DOHH2 (cell line): ENCODE results near the gene LAIR2.

Source experiments
- H3F3A ChIP-seq: fragments of 200-600 bp; sonication (generic), shearing (Covaris generic); 2 replicates; pipeline ENCODE4 v1.6.0; 2016; ENCODE audit warnings: antibody characterized with exemption, mild to moderate bottlenecking; ENCODE audit not compliant: control insufficient read depth, insufficient read depth
- H3K27ac ChIP-seq: fragments of 200-600 bp; sonication (generic); 2 replicates; pipeline ENCODE4 v1.5.1; 2014; ENCODE audit warnings: low read depth, mild to moderate bottlenecking, low read length, moderate library complexity
- H3K27me3 ChIP-seq: fragments of 200-600 bp; sonication (generic); 2 replicates; pipeline ENCODE4 v1.6.1; 2014; ENCODE audit warnings: mild to moderate bottlenecking, low read length, mixed read lengths; ENCODE audit not compliant: control insufficient read depth
- H3K36me3 ChIP-seq: fragments of 200-600 bp; sonication (generic); 2 replicates; pipeline ENCODE4 v1.6.1; 2014; ENCODE audit warnings: mild to moderate bottlenecking, low read length, moderate library complexity, mixed read lengths; ENCODE audit not compliant: control insufficient read depth
- H3K4me1 ChIP-seq: fragments of 200-600 bp; sonication (generic); 2 replicates; pipeline ENCODE4 v1.6.1; 2014; ENCODE audit warnings: mild to moderate bottlenecking, low read length, mixed read lengths; ENCODE audit not compliant: control insufficient read depth
- H3K4me2 ChIP-seq: fragments of 200-600 bp; sonication (generic); 2 replicates; pipeline ENCODE4 v1.6.0; 2014; ENCODE audit warnings: mild to moderate bottlenecking, low read length, moderate library complexity
- H3K4me3 ChIP-seq: fragments of 200-600 bp; sonication (generic); 2 replicates; pipeline ENCODE4 v1.5.1; 2014; ENCODE audit warnings: mild to moderate bottlenecking, low read length, mixed read lengths
- H3K79me2 ChIP-seq: fragments of 200-600 bp; sonication (generic); 2 replicates; pipeline ENCODE4 v1.6.1; 2014; ENCODE audit warnings: mild to moderate bottlenecking, low read length, mixed read lengths; ENCODE audit not compliant: control insufficient read depth
- H3K9me2 ChIP-seq: fragments of 200-600 bp; sonication (generic); replicated peaks from 2 replicates; pipeline ENCODE4 v1.6.1; 2014; ENCODE audit warnings: mild to moderate bottlenecking, low read length, mixed read lengths; ENCODE audit not compliant: control insufficient read depth
- H3K9me3 ChIP-seq: fragments of 200-600 bp; sonication (generic); 2 replicates; pipeline ENCODE4 v1.6.1; 2014; ENCODE audit warnings: antibody characterized with exemption, low read length, mixed read lengths; ENCODE audit not compliant: control insufficient read depth, insufficient read depth
- H4K20me1 ChIP-seq: fragments of 200-600 bp; sonication (generic); 2 replicates; pipeline ENCODE4 v1.6.0; 2014; ENCODE audit warnings: low read depth, mild to moderate bottlenecking, antibody characterized with exemption, low read length, moderate library complexity; ENCODE audit not compliant: control insufficient read depth, insufficient read depth
- EZH2phosphoT487 ChIP-seq: fragments of 200-600 bp; sonication (generic); IDR thresholded peaks from 2 replicates; pipeline ENCODE4 v1.6.1; 2017; ENCODE audit warnings: borderline replicate concordance, mild to moderate bottlenecking, antibody characterized with exemption, low read length, moderate library complexity, mixed read lengths
- TF ChIP-seq, protein P1 (sequence below): fragments of 200-600 bp; sonication (generic); IDR thresholded peaks from one replicate; pipeline ENCODE4 v1.5.1; 2014; ENCODE audit warnings: antibody characterized with exemption, mild to moderate bottlenecking, low read depth, low read length; ENCODE audit not compliant: poor library complexity, severe bottlenecking

LAIR2 gene

DNA sequence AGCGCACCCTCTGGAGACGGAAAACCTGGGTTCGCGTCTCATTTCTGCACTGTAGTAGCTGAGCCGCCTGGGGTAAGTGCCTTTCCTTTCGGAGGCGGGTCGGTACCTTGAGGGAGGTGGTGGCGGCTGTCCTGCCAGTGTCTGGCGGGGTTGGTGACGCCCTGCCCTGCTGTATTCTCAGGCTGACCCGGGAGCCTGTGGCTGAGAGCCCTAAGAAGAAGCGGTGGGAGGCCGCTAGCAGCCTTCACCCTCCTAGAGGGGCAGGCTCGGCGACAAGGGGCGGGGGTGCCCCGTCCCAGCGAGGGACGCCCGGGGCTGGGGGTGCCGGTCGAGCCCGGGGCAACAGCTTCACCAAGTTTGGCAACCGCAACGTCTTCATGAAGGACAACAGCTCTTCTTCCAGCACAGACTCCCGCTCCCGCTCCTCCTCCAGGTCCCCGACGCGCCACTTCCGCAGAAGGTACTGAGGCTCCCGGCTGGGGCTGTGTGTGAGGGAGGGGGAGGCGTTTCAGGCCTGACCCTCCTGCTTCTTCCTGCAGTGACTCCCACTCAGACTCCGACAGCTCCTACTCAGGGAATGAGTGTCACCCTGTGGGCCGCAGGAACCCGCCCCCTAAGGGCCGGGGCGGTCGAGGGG lies 46.7 kb upstream of the LAIR2 start:
- no peaks in the 10 kb centered on the region for H3K27me3 ChIP-seq
- H3K4me1 ChIP-seq: peaks cover 4% of the 10 kb centered on the region
- TF ChIP-seq, protein P1, sequence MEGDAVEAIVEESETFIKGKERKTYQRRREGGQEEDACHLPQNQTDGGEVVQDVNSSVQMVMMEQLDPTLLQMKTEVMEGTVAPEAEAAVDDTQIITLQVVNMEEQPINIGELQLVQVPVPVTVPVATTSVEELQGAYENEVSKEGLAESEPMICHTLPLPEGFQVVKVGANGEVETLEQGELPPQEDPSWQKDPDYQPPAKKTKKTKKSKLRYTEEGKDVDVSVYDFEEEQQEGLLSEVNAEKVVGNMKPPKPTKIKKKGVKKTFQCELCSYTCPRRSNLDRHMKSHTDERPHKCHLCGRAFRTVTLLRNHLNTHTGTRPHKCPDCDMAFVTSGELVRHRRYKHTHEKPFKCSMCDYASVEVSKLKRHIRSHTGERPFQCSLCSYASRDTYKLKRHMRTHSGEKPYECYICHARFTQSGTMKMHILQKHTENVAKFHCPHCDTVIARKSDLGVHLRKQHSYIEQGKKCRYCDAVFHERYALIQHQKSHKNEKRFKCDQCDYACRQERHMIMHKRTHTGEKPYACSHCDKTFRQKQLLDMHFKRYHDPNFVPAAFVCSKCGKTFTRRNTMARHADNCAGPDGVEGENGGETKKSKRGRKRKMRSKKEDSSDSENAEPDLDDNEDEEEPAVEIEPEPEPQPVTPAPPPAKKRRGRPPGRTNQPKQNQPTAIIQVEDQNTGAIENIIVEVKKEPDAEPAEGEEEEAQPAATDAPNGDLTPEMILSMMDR: no peak
- no peak for TF ChIP-seq EZH2phosphoT487
- H4K20me1 ChIP-seq: peaks cover 26% of the 10 kb centered on the region
- H3K9me3 ChIP-seq: no peaks in the 10 kb centered on the region
- H3K4me3 ChIP-seq: no peak overlapping the region
- peaks cover 53% of the 10 kb centered on the region for H3K79me2 ChIP-seq
- H3F3A ChIP-seq: no peaks in the 10 kb centered on the region; the same call in 1 of the 2 replicates
- no peak overlapping the region for H3K4me2 ChIP-seq
- H3K36me3 ChIP-seq: peaks cover 98% of the 10 kb centered on the region
- no peak overlapping the region for H3K27ac ChIP-seq
- no peaks in the 10 kb centered on the region for H3K9me2 ChIP-seq

DNA sequence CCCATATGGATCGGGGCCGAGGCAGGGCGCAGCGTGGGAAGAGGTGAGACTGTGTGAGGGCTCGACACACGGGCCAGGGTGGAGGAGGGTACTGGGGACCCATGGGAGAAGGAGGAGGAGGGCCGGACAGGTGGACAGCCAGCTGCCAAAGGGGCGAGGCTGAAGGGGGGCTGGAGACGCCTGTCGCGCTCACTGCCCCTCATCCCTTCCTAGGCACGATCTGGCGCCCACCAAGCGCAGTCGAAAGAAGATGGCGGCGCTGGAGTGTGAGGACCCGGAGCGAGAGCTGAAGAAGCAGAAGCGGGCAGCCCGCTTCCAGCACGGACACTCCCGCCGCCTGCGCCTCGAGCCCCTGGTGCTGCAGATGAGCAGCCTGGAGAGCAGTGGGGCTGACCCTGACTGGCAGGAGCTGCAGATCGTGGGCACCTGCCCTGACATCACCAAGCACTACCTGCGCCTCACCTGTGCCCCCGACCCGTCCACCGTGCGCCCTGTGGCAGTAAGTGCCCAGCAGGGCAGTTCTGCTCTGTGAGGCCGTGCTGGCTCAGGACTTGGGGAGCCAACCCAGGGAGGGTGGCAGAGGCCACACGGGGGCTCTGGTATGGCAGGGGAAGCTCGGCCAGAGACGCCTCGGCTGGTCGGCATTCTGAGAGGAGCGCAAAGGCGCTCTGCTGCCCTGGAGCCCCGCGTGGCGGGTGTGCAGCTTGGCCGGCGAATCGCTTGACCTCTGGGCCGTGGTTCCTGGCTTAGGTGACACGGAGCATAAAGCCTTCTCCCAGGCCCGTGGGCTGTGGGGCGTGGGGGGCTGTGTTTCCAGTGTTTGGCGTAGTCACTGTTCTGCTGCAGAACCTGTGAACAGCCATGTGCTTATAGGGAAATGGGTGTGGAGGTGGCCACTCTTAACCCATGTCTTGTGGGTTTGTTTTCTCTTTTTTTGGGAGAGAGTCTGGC lies 45.9 kb upstream of the LAIR2 start:
- peaks cover 45% of the 10 kb centered on the region for H3K79me2 ChIP-seq
- no peak overlapping the region for H3K4me3 ChIP-seq
- H3K36me3 ChIP-seq: peaks cover 94% of the 10 kb centered on the region
- H3F3A ChIP-seq: no peaks in the 10 kb centered on the region; the same call in 1 of the 2 replicates
- no peak for TF ChIP-seq EZH2phosphoT487
- TF ChIP-seq, protein P1: no peak
- H3K27me3 ChIP-seq: no peaks in the 10 kb centered on the region
- no peaks in the 10 kb centered on the region for H3K9me3 ChIP-seq
- H3K27ac ChIP-seq: no peak overlapping the region
- peaks cover 18% of the 10 kb centered on the region; the same call in 1 of the 2 replicates for H4K20me1 ChIP-seq
- H3K4me2 ChIP-seq: no peak overlapping the region
- H3K4me1 ChIP-seq: no peaks in the 10 kb centered on the region
- H3K9me2 ChIP-seq: no peaks in the 10 kb centered on the region

DNA sequence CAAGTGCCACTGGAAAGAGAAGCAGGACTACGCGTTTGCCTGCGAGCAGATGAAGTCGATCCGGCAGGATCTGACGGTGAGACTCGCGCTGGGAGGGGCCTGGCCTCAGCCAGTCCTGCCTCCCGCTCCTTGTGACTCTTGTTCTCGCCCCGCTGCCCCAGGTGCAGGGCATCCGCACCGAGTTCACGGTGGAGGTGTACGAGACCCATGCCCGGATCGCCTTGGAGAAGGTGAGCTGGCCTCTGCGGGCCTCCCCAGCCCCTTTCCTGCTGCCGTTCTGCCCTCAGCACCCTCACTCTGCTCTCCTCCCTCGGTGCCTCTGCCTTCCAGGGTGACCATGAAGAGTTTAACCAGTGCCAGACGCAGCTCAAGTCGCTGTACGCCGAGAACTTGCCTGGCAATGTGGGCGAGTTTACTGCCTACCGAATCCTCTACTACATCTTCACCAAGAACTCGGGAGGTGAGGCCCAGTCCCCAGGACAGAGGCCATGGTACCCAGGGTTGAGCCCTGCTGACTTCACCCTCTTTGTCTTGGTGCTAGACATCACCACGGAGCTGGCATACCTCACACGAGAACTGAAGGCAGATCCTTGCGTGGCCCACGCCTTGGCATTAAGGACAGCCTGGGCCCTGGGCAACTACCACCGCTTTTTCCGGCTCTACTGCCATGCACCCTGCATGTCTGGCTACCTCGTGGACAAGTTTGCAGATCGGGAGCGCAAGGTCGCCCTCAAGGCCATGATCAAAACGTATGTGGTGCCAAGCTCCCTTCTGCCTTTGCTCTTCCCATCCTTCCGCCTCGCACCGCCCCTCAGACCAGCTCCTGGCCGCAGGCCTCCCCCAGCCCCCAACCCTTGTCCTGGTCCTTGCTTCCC lies 44.6 kb upstream of the LAIR2 start:
- no peaks in the 10 kb centered on the region for H3K27me3 ChIP-seq
- H3K4me3 ChIP-seq: no peak overlapping the region
- H3K27ac ChIP-seq: no peak overlapping the region
- peaks cover 9% of the 10 kb centered on the region; the same call in 1 of the 2 replicates for H4K20me1 ChIP-seq
- H3K79me2 ChIP-seq: peaks cover 44% of the 10 kb centered on the region
- H3K9me2 ChIP-seq: no peaks in the 10 kb centered on the region
- no peaks in the 10 kb centered on the region for H3K9me3 ChIP-seq
- peaks cover 92% of the 10 kb centered on the region for H3K36me3 ChIP-seq
- TF ChIP-seq EZH2phosphoT487: no peak
- TF ChIP-seq, protein P1: no peak
- H3K4me1 ChIP-seq: peaks cover 12% of the 10 kb centered on the region
- no peaks in the 10 kb centered on the region; the same call in 1 of the 2 replicates for H3F3A ChIP-seq
- no peak overlapping the region for H3K4me2 ChIP-seq
